Breast epithelium (tissue), 3 donors: Measurements from ENCODE around the gene TAF10.

ENCODE experiments used
- CTCF ChIP-seq, 3 donors: fragments of 450-650 bp; IDR thresholded peaks; one replicate each; pipeline ENCODE4 v1.5.1; 2016 to 2017; ENCODE audit warnings: antibody characterized with exemption in 3 of 3, mild to moderate bottlenecking in 3 of 3, moderate library complexity in 3 of 3
- POLR2A ChIP-seq: fragments of 450-650 bp; IDR thresholded peaks from one replicate; pipeline ENCODE4 v1.6.1; 2016; ENCODE audit warnings: antibody characterized with exemption, mild to moderate bottlenecking, moderate library complexity

GRCh38 chr11:6646071-6646470 lies 34.1 kb upstream of the TAF10 start:
- TF ChIP-seq CTCF (IDR thresholded peaks at IDR 0.05) (no peak), POLR2A (no peak)
